ENCODE measurements around the gene NKX1-1.

Gene NKX1-1

DNA sequence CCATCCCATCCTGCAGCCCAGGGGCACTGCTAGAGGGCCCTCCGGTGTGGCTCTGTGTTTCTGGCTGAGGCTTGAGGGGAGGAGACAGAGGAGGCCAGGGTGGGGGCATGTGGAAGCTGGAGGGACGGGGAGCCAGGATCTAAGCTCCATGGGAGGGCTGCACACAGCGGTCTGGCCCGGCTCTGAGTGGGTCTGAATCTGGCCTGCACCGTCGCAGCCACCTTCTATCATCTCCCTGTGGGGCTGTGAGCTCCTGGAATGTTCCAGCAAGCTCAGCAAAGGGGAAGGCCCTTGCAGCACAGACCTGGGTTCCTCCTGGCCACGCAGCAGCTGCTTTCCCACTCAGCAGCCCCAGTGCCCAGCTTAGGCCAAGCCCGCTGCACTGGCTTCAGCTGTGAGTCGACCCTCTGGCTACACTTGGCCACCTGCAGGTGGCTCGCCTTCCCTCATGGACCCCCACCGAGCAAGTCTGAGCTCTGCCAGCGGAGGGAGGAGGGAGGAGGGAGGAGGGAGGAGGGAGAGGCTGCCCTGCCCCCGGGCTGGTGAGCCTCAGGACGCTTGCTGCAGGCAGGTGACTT lies 5.3 kb downstream of the NKX1-1 start:
- H4K20me1 ChIP-seq (ENCODE audit: insufficient read depth, low read length) = no peaks in the 10 kb centered on the region
- DNase-seq = no peak
- no peak for TF ChIP-seq EZH2 (optimal IDR thresholded peaks at IDR 0.05; ENCODE audit: low read depth, low read length)
- no peak for TF ChIP-seq EZH2phosphoT487 (IDR thresholded peaks at IDR 0.05; ENCODE audit: low read length)
- no peak for TF ChIP-seq CTCF (IDR thresholded peaks at IDR 0.05; ENCODE audit: low read length)
- no peaks in the 10 kb centered on the region for H3K9me2 ChIP-seq (replicated peaks; ENCODE audit: insufficient read depth, low read length)
- no peaks in the 10 kb centered on the region for H3K36me3 ChIP-seq (replicated peaks; ENCODE audit: insufficient read depth, low read length)
- H2AFZ ChIP-seq (ENCODE audit: low read length) = no peak overlapping the region
- no peak overlapping the region for H3K27ac ChIP-seq (ENCODE audit: low read length)
- no peaks in the 10 kb centered on the region for H3K9me3 ChIP-seq (replicated peaks; ENCODE audit: insufficient read depth, low read length)
- H3K4me3 ChIP-seq (ENCODE audit: low read length) = no peak overlapping the region
- H3K27me3 ChIP-seq (replicated peaks; ENCODE audit: insufficient read depth, low read length) = no peaks in the 10 kb centered on the region
- H3F3A ChIP-seq (ENCODE audit: insufficient read depth, low read length) = no peaks in the 10 kb centered on the region
- no peak overlapping the region for H3K4me2 ChIP-seq (ENCODE audit: low read depth, low read length)
- H3K4me1 ChIP-seq (ENCODE audit: low read length) = no peaks in the 10 kb centered on the region
- H3K79me2 ChIP-seq (ENCODE audit: low read length) = no peaks in the 10 kb centered on the region
- H3K9ac ChIP-seq (ENCODE audit: low read length) = no peak overlapping the region

- no peaks in the 10 kb centered on the region for H3K27me3 ChIP-seq (replicated peaks; ENCODE audit: insufficient read depth, low read length)
These were observed 5.9 kb downstream of the NKX1-1 start for GRCh38 chr4:1400191-1400805.

DNA sequence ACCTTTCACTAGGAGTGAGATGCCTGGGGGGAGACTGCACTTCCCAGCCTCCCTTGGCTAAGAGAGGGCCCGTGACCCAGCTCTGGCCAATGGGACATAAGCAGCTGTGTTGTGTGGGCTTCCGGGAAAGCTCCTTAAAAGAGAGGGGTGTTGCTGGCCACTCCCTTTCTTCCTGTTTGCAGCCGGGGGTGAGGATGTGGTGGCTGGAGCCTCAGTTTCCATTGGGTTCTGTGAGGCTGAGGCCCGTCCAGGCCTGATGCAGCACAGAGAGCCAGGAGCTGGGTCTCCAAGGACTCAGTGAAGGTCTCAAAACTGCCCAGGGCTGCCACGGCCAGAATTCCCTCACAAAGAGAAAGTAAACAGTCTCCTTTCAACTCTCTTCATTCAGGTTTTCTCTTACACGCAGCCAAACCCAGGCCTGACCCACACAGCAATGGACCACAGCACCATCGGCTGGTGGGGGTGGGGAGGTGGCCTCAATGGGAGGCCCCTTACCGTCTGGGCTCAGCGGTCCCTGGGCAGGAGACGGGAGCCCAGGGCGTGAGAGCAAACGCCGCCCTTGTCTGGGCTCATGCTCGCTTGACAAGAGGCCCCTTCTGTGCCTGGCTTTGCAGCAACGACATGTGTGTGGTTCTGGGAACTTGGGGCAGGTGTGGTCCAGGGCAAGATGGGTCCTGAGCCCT lies 6.6 kb downstream of the NKX1-1 start:
- no peak for DNase-seq
- Histone ChIP-seq H3K79me2 (ENCODE audit: low read length) (no peaks in the 10 kb centered on the region), H3K9me3 (replicated peaks; ENCODE audit: insufficient read depth, low read length) (no peaks in the 10 kb centered on the region)

More at GRCh38 chr4:1400191-1400805, 5.9 kb downstream of the NKX1-1 start:
- Histone ChIP-seq H3K4me3 (ENCODE audit: low read length) (no peak overlapping the region), H3K9ac (ENCODE audit: low read length) (no peak overlapping the region), H3K27ac (ENCODE audit: low read length) (no peak overlapping the region), H3K4me2 (ENCODE audit: low read depth, low read length) (peak overlapping the region; percentile 32; the same call in 1 of the 2 replicates), H3K79me2 (ENCODE audit: low read length) (no peaks in the 10 kb centered on the region), H3K9me3 (replicated peaks; ENCODE audit: insufficient read depth, low read length) (no peaks in the 10 kb centered on the region), H3K4me1 (ENCODE audit: low read length) (no peaks in the 10 kb centered on the region), H4K20me1 (ENCODE audit: insufficient read depth, low read length) (no peaks in the 10 kb centered on the region), H3K9me2 (replicated peaks; ENCODE audit: insufficient read depth, low read length) (no peaks in the 10 kb centered on the region), H2AFZ (ENCODE audit: low read length) (no peak overlapping the region), H3F3A (ENCODE audit: insufficient read depth, low read length) (no peaks in the 10 kb centered on the region), H3K36me3 (replicated peaks; ENCODE audit: insufficient read depth, low read length) (no peaks in the 10 kb centered on the region)
- TF ChIP-seq CTCF (IDR thresholded peaks at IDR 0.05; ENCODE audit: low read length) (no peak), EZH2phosphoT487 (IDR thresholded peaks at IDR 0.05; ENCODE audit: low read length) (no peak), EZH2 (optimal IDR thresholded peaks at IDR 0.05; ENCODE audit: low read depth, low read length) (no peak)
- no peak for DNase-seq

More for the DNA sequence above, 6.6 kb downstream of the NKX1-1 start:
- no peak for TF ChIP-seq EZH2 (optimal IDR thresholded peaks at IDR 0.05; ENCODE audit: low read depth, low read length)
- TF ChIP-seq CTCF (IDR thresholded peaks at IDR 0.05; ENCODE audit: low read length) = no peak
- TF ChIP-seq EZH2phosphoT487 (IDR thresholded peaks at IDR 0.05; ENCODE audit: low read length) = no peak
- no peaks in the 10 kb centered on the region for H3K36me3 ChIP-seq (replicated peaks; ENCODE audit: insufficient read depth, low read length)
- no peaks in the 10 kb centered on the region for H3K4me1 ChIP-seq (ENCODE audit: low read length)
- H3K27ac ChIP-seq (ENCODE audit: low read length) = no peak overlapping the region
- no peak overlapping the region for H3K9ac ChIP-seq (ENCODE audit: low read length)
- H3K27me3 ChIP-seq (replicated peaks; ENCODE audit: insufficient read depth, low read length) = no peaks in the 10 kb centered on the region
- H3F3A ChIP-seq (ENCODE audit: insufficient read depth, low read length) = no peaks in the 10 kb centered on the region
- H3K9me2 ChIP-seq (replicated peaks; ENCODE audit: insufficient read depth, low read length) = no peaks in the 10 kb centered on the region
- H3K4me2 ChIP-seq (ENCODE audit: low read depth, low read length) = peak overlapping the region; percentile 32; the same call in 1 of the 2 replicates
- 0 out of 2 replicates have a peak overlapping the region, but pooled peaks have one; percentile 4 for H3K4me3 ChIP-seq (ENCODE audit: low read length)
- no peak overlapping the region for H2AFZ ChIP-seq (ENCODE audit: low read length)
- no peaks in the 10 kb centered on the region for H4K20me1 ChIP-seq (ENCODE audit: insufficient read depth, low read length)

All from MM.1S (cell line).